NCI-H1417 treated with DMSO at 0.1 percent for 48 hours (cell line): Measurements from ENCODE around the gene TULP4.

Experiments
- DNase-seq: peaks from one replicate; lab custom pipeline; 2025; lab: John Stamatoyannopoulos, UW

TULP4 gene

GRCh38 chr6:158358450-158359077, 46.3 kb downstream of the TULP4 start:
- DNase-seq = no peak

DNA sequence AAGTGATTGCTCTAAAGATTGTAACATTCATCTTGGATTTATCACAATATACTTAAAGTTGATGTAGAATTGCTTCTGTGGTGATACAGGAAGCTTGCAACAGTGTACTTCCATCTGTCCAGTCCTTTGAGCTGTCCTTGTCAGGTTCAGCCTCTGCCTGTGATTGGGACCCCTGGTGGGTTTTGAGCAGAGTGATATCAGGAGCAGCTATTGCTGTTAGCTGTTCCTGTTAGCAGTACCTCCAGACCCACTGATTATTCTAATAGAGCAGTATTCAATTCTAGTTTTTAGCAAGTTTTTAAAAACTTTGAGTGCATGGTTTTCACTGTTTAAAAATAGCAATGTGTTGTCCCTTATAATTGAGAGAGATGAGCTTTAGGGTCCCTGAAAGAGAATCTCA, 48.8 kb downstream of the TULP4 start:
- DNase-seq = no peak

DNA sequence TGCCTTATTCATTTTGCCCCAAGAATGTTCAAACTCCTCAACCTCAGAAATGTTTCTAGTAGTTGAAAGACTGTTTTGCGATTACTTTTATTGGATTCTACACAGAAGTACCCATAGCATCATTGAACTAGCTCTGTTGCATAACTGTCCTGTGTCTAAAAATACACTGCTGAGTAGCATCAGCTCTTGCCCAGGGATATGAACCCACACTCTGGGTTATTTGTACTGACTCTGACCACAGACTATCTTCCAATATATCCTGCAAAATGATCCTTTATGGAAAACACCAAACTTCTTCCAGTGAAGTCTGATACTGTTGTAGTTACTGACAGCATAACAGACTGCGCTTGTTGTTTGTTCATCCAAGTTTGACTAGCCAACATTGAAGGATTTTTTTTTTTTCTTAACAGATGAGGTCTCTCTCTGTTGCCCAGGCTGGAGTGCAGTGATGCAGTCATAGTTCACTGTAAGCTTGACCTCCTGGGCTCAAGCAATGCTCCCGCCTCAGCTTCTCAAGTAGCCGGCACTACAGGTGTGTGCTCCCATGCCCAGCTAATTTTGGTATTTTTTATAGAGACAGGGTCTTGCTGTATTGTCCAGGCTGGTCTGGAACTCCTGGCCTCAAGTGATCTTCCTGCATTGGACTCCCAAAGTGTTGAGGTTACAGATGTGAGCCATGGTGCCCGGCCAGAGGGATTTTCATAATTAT, 49.9 kb downstream of the TULP4 start:
- DNase-seq = no peak

GRCh38 chr6:158366363-158366762, 54.1 kb downstream of the TULP4 start:
- no peak for DNase-seq

GRCh38 chr6:158367816-158368215, 55.6 kb downstream of the TULP4 start:
- DNase-seq = no peak

DNA sequence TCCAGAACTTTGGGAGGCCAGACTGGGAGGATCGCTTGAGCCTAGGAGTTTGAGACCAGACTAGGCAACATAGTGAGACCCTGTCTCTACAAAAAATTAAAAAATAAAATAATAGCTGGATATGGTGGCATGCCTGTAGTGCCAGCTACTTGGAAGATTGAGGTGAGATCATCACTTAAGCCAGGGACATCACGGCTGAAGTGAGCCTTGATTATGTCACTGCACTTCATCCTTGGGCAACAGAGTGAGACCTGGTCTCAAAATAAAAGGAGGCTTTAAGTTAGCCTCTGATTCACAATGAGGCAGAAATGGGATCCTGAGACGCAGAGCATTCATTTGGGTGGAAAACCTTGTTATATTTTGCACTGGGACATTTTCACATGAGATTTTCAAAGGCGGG, 57.0 kb downstream of the TULP4 start:
- DNase-seq = no peak

GRCh38 chr6:158370805-158371204, 58.5 kb downstream of the TULP4 start:
- DNase-seq = no peak

GRCh38 chr6:158371261-158371660, 59.0 kb downstream of the TULP4 start:
- DNase-seq = no peak

DNA sequence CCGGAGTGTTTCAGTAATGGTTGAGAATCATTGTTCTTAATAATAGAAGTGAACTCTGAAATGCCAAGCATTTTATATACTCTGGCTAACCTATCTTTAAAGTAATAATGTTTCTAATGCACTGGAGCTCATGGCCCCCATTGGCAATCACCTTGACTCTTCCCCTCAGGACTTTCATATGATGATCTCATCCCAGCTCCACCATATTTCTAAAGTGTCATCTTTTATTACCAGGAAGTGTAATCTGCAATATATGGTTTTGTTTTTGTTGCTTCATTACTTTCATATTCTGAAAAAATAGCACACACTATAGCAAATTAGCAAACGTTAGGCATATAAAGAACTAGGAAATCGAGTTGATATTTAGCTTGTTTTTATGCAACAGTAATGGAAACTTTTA, 60.3 kb downstream of the TULP4 start:
- DNase-seq = no peak

- DNase-seq = no peak
Observed at GRCh38 chr6:158373214-158373613, 60.9 kb downstream of the TULP4 start.

- no peak for DNase-seq
Observed at GRCh38 chr6:158374020-158374419, 61.8 kb downstream of the TULP4 start.

- no peak for DNase-seq
Observed at GRCh38 chr6:158376631-158377081, 64.4 kb downstream of the TULP4 start.

DNA sequence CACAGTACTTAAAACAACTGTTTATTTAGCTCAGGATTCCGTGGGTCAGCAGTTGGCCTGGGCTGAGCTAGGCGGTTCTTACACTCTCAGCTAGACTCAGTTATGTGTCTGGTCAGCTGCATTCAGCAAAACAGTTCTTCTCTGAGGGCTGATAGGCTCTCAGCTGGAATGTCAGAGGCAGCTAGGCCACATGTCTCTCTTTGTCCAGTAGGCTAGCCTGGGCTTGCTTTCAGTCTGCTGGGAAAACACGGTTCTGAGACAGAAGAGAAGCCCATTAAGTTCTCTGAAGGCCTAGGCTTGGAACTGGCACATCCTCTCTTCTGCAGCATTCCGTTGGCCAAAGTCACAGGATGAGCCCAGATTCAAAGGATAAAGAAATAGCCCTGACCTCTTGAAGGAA, 65.6 kb downstream of the TULP4 start:
- no peak for DNase-seq

- no peak for DNase-seq
Observed at GRCh38 chr6:158379336-158379735, 67.1 kb downstream of the TULP4 start.

DNA sequence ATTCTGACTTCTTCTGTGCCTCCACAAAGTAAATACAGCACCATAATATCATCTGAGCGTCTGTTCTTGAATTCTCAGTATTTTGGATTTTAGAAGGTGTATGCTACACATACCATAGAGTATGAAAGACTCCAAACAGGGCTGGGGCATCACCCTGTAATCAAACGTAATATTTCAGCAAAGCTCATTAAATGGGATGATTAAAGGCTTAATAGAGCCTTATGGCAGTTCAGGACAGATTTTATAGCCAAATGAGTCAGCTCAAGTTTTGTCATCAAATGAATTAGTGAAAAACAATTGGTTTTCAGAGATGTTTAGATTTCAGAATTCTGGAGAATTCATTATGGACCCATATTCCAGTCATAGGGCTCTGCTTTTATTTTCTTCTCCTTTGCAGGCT, 68.9 kb downstream of the TULP4 start:
- no peak for DNase-seq

DNA sequence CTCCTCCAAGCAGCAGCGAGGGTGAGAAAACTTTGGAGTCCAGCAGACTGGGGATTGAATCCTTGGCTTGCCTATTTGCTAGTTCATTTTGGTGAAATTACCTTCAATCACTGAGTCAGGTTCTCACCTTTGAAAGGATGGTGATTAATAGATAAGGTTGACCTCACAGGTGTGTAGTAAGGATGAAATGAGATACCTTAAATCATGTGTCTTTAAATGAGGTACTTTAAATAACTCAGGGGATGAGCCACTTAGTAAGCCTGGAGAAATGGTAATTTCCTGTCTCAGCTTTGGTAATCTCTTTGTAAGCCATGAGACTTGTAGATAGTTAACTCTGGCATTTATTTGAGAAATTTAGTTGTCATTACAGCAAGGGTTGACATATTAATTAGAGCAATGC, 70.2 kb downstream of the TULP4 start:
- no peak for DNase-seq

- DNase-seq = no peak
Observed at GRCh38 chr6:158383057-158383456, 70.8 kb downstream of the TULP4 start.

GRCh38 chr6:158383542-158383941, 71.3 kb downstream of the TULP4 start:
- no peak for DNase-seq

DNA sequence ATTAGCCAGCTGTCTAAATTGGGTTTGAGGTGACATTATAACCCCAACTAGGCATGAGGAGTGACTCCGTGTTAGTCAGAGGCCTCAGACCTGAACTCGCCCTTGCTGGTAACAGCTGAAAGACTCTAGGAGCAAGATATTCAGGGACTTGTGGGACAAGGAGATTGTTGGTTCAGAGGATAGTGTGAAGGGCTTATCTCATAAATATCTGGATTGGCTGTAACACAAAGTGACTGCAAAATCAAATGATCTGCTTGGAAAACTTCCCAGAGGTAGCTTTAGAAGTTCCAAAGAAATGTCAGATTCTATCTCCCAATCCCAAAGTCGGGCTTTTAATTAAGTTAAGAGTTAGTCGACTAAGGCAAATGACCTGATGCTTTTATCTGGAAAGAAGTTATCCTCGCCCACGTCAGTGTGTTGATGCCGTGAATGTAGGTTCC, 72.4 kb downstream of the TULP4 start:
- no peak for DNase-seq

DNA sequence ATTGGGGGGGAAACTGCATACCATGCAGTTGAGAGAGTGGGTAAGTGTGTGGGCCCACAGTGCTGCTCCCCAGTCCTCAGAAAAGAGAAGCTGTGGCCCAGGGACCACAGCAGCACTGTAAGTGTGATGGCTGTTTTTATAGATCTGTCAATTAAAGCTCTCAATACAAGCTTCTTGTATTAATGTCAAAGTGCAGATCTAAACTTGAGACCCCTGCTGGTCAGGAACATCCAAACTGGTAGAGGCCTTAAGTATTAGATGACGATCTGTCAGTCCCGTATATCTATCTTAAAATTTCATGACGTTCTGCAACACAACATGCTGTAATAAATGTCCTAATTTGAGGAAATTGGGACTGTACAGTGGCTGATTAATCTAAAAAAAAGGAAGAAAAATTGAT, 74.8 kb downstream of the TULP4 start:
- no peak for DNase-seq

GRCh38 chr6:158387578-158387977, 75.3 kb downstream of the TULP4 start:
- DNase-seq = no peak

DNA sequence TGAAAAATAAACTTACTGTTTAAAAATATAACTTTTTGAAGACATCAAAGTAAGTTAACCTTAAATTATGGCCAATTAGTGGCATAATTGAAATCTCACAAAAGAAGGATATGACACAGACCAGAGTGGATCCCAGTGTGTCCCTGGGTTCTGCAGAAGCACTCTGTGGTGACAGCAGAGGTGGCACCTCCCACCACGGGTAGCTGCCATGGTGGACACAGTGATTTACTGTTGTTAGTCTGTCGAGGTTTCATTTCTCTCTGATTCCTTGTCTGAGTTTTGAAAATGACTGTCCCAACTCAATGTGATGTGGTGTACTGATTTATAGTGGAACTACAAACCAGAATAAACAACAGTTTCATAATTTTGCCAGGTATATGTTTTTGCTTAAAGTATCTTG, 76.5 kb downstream of the TULP4 start:
- no peak for DNase-seq

DNA sequence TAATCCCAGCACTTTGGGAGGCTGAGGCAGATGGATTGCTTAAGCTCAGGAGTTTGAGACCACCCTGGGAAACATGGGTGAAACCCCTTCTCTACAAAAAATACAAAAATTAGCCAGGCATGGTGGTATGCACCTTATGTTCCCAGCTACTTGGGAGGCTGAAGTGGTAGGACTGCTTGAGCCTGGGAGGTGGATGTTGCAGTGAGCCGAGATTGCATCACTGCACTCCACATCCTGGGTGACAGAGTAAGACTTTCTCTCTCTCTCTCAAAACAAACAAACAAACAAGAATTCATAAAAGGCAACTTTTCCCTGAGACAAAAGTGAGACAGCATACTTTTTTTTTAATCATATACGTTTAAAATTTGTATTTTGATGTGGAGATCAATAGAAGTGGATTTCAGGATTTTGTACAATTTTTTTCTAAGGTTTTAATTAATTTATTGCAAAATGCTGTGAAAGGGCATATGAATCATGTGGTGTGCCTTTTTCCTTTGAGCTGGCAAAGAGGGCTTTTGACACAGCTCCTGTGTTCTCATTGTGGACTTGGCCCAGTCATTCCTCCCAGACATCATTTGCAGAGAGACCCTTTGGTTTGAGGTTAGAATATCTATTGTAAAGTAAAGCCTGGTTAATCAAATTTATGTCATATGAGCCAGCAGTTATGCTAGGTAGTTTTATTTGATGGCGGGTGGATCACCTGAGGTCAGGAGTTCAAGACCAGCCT, 77.1 kb downstream of the TULP4 start:
- no peak for DNase-seq
